A673 (cell line): Measurements from ENCODE around the gene C1QTNF8.

Experiments used
- EZH2 ChIP-seq: fragments of 200-600 bp; sonication (generic); IDR thresholded peaks from 2 replicates; pipeline ENCODE4 v1.6.1; 2017; ENCODE audit warnings: borderline replicate concordance, low read depth, mild to moderate bottlenecking, mixed read lengths, antibody characterized with exemption, low read length; ENCODE audit not compliant: poor library complexity, severe bottlenecking
- TF ChIP-seq, protein P1 (sequence below): fragments of 300-800, 200-600 bp; sonication (generic); conservative IDR thresholded peaks from 2 replicates; pipeline ENCODE4 v1.5.1; 2017; ENCODE audit warnings: low read depth, mild to moderate bottlenecking, antibody characterized with exemption, low read length, moderate library complexity, mixed read lengths

DNA sequence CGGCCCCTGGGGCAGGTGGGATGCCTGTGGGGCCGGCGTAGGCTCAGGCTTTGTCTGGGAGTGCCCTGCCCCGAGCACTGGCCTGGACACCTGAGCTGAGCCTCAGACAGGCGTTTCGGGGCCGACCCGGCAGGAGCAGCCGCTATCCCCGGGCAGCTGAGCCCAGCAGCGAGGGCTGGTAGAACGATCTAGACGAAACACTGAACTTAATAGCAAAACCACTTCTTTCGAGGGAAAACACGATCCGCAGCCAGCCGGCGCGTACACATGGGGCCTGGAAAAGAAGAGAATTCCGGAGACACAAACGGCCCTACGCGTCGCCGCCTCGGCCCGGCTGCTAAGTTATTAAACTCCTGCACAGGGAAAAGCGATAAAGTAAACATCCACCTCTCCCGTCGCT, 45.5 kb downstream of the C1QTNF8 start:
- TF ChIP-seq, protein P1, sequence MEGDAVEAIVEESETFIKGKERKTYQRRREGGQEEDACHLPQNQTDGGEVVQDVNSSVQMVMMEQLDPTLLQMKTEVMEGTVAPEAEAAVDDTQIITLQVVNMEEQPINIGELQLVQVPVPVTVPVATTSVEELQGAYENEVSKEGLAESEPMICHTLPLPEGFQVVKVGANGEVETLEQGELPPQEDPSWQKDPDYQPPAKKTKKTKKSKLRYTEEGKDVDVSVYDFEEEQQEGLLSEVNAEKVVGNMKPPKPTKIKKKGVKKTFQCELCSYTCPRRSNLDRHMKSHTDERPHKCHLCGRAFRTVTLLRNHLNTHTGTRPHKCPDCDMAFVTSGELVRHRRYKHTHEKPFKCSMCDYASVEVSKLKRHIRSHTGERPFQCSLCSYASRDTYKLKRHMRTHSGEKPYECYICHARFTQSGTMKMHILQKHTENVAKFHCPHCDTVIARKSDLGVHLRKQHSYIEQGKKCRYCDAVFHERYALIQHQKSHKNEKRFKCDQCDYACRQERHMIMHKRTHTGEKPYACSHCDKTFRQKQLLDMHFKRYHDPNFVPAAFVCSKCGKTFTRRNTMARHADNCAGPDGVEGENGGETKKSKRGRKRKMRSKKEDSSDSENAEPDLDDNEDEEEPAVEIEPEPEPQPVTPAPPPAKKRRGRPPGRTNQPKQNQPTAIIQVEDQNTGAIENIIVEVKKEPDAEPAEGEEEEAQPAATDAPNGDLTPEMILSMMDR, result no peak
- no peak for TF ChIP-seq EZH2
